Urinary bladder (tissue), 4 donors: Measurements from ENCODE around the gene FABP1. TPM values are rescaled to one million over a fixed set of nuclear protein-coding genes. Genes with fewer than 3 reads are reported as not detected.

Experiments used
- DNase-seq: peaks from one replicate; pipeline ENCODE4 v3.0.0-alpha.2; 2015; ENCODE audit errors: extremely low spot score
- H3K27ac ChIP-seq: one replicate; pipeline ENCODE4 v1.5.1; 2013; ENCODE audit warnings: low read depth, mild to moderate bottlenecking, moderate library complexity
- H3K36me3 ChIP-seq: one replicate; pipeline ENCODE4 v1.6.1; 2013; ENCODE audit warnings: mild to moderate bottlenecking, moderate library complexity; ENCODE audit not compliant: insufficient read depth
- H3K4me1 ChIP-seq: one replicate; pipeline ENCODE4 v1.6.1; 2013; ENCODE audit warnings: mild to moderate bottlenecking, moderate library complexity; ENCODE audit not compliant: insufficient read depth
- H3K4me3 ChIP-seq: one replicate; pipeline ENCODE4 v1.5.1; 2013; ENCODE audit warnings: low read depth, low read length
- WGBS: extraction: QIAGEN DNeasy Blood & Tissue Kit; methylation state at CpG from one replicate; pipeline ENCODE4 v1.1.7; 2013; 5-methylcytosine and 5-hydroxymethylcytosine counted together
- polyA plus RNA-seq: library from polyadenylated mRNA; stranded (reverse); fragments of 200-250 nt; gene quantifications from one replicate; pipeline ENCODE4 v1.2.3, GENCODE V29; 2013
- total RNA-seq: library from RNA; depleted of rRNA; stranded (reverse); fragments of >200 nt; gene quantifications from one replicate; pipeline ENCODE4 v1.2.3, GENCODE V29; 2014
- donor health status: healthy with polysubstance abuse.
- donor health status: healthy.

The FABP1 gene
- total and polyA plus RNA-seq, 2 donors: 4.7 TPM; not detected in 1

GRCh38 chr2:88115825-88116518 lies 11.9 kb downstream of the FABP1 start:
- no peak overlapping the region for H3K4me3 ChIP-seq
- H3K4me1 ChIP-seq: no peaks in the 10 kb centered on the region
- no peaks in the 10 kb centered on the region for H3K36me3 ChIP-seq
- DNase-seq: no peak
- 89% methylated on average over 10 of the region's 10 CpGs for WGBS
- H3K27ac ChIP-seq: no peak overlapping the region

GRCh38 chr2:88114889-88115288 lies 13.0 kb downstream of the FABP1 start:
- 36% methylated on average over 5 of the region's 5 CpGs for WGBS
- H3K4me1 ChIP-seq: no peaks in the 10 kb centered on the region

GRCh38 chr2:88113069-88113468 lies 14.8 kb downstream of the FABP1 start:
- H3K36me3 ChIP-seq: no peaks in the 10 kb centered on the region
- WGBS: 90% methylated on average over 2 of the region's 2 CpGs
- no peaks in the 10 kb centered on the region for H3K4me1 ChIP-seq
- H3K27ac ChIP-seq: no peak overlapping the region
- no peak for DNase-seq
- no peak overlapping the region for H3K4me3 ChIP-seq

More at GRCh38 chr2:88114889-88115288, 13.0 kb downstream of the FABP1 start:
- no peak overlapping the region for H3K27ac ChIP-seq
- no peak for DNase-seq
- no peak overlapping the region for H3K4me3 ChIP-seq
- no peaks in the 10 kb centered on the region for H3K36me3 ChIP-seq

- Histone ChIP-seq H3K36me3 (no peaks in the 10 kb centered on the region), H3K4me1 (no peaks in the 10 kb centered on the region)
Observed at GRCh38 chr2:88110830-88111229, 17.0 kb downstream of the FABP1 start.

GRCh38 chr2:88108796-88109195 lies 19.1 kb downstream of the FABP1 start:
- Histone ChIP-seq H3K27ac (no peak overlapping the region), H3K4me1 (no peaks in the 10 kb centered on the region), H3K4me3 (no peak overlapping the region), H3K36me3 (no peaks in the 10 kb centered on the region)
- 66% methylated on average over 4 of the region's 4 CpGs for WGBS
- DNase-seq: no peak

More at GRCh38 chr2:88110830-88111229, 17.0 kb downstream of the FABP1 start:
- H3K4me3 ChIP-seq: no peak overlapping the region
- WGBS: 84% methylated on average over 2 of the region's 2 CpGs
- no peak overlapping the region for H3K27ac ChIP-seq
- DNase-seq: no peak

- WGBS: 71% methylated on average over 3 of the region's 3 CpGs
- no peak for DNase-seq
- Histone ChIP-seq H3K4me1 (no peaks in the 10 kb centered on the region), H3K4me3 (no peak overlapping the region), H3K27ac (no peak overlapping the region), H3K36me3 (no peaks in the 10 kb centered on the region)
Observed at GRCh38 chr2:88100489-88100858, 27.4 kb downstream of the FABP1 start.

GRCh38 chr2:88099798-88100488 lies 27.9 kb downstream of the FABP1 start:
- Histone ChIP-seq H3K4me1 (no peaks in the 10 kb centered on the region), H3K27ac (no peak overlapping the region), H3K4me3 (no peak overlapping the region), H3K36me3 (no peaks in the 10 kb centered on the region)
- DNase-seq: no peak
- WGBS: 39% methylated on average over 5 of the region's 5 CpGs

- Histone ChIP-seq H3K4me3 (no peak overlapping the region), H3K27ac (no peak overlapping the region), H3K36me3 (no peaks in the 10 kb centered on the region), H3K4me1 (no peaks in the 10 kb centered on the region)
- DNase-seq: no peak
Observed at GRCh38 chr2:88098558-88098900, 29.3 kb downstream of the FABP1 start.

GRCh38 chr2:88097891-88098557 lies 29.8 kb downstream of the FABP1 start:
- Histone ChIP-seq H3K4me3 (no peak overlapping the region), H3K36me3 (no peaks in the 10 kb centered on the region), H3K27ac (no peak overlapping the region), H3K4me1 (no peaks in the 10 kb centered on the region)
- no peak for DNase-seq
- 72% methylated on average over 4 of the region's 4 CpGs for whole genome bisulfite sequencing

GRCh38 chr2:88097192-88097591 lies 30.7 kb downstream of the FABP1 start:
- no peak for DNase-seq
- H3K4me1 ChIP-seq: no peaks in the 10 kb centered on the region
- 70% methylated on average over 3 of the region's 3 CpGs for whole genome bisulfite sequencing
- no peak overlapping the region for H3K27ac ChIP-seq
- H3K4me3 ChIP-seq: no peak overlapping the region
- no peaks in the 10 kb centered on the region for H3K36me3 ChIP-seq

GRCh38 chr2:88096708-88097107 lies 31.2 kb downstream of the FABP1 start:
- no peaks in the 10 kb centered on the region for H3K4me1 ChIP-seq
- DNase-seq: no peak
- 80% methylated on average over 5 of the region's 5 CpGs for WGBS
- no peak overlapping the region for H3K4me3 ChIP-seq
- H3K27ac ChIP-seq: no peak overlapping the region
- no peaks in the 10 kb centered on the region for H3K36me3 ChIP-seq

- DNase-seq: no peak
- WGBS: 84% methylated on average over 3 of the region's 3 CpGs
- Histone ChIP-seq H3K4me1 (no peaks in the 10 kb centered on the region), H3K27ac (no peak overlapping the region), H3K4me3 (no peak overlapping the region), H3K36me3 (no peaks in the 10 kb centered on the region)
Observed at GRCh38 chr2:88095022-88095421, 32.8 kb downstream of the FABP1 start.

GRCh38 chr2:88092773-88093172 lies 35.1 kb downstream of the FABP1 start:
- no peak for DNase-seq
- Histone ChIP-seq H3K4me1 (no peaks in the 10 kb centered on the region), H3K36me3 (no peaks in the 10 kb centered on the region), H3K27ac (no peak overlapping the region), H3K4me3 (no peak overlapping the region)

GRCh38 chr2:88091943-88092342 lies 35.9 kb downstream of the FABP1 start:
- WGBS: 87% methylated on average over 3 of the region's 3 CpGs
- no peaks in the 10 kb centered on the region for H3K36me3 ChIP-seq
- DNase-seq: no peak

More at GRCh38 chr2:88091943-88092342, 35.9 kb downstream of the FABP1 start:
- Histone ChIP-seq H3K4me1 (no peaks in the 10 kb centered on the region), H3K27ac (no peak overlapping the region), H3K4me3 (no peak overlapping the region)
